Fibroblast of mammary gland (primary cell): ENCODE results near the gene VEZT.
"Not testable (repeated sequence)": the region's sequence is repeated elsewhere in the genome, so short reads cannot be mapped to it uniquely, and the experiment has no call there.

Experiments used
- DNase-seq: peaks from one replicate; pipeline ENCODE4 v3.0.0-alpha.2; 2010; ENCODE audit warnings: low read depth
- H3K4me3 ChIP-seq: 2 replicates; pipeline ENCODE4 v1.5.1; 2011; ENCODE audit warnings: low read depth, mild to moderate bottlenecking, low read length, moderate library complexity; ENCODE audit not compliant: control insufficient read depth
- TF ChIP-seq, protein P1 (sequence below): conservative IDR thresholded peaks from 2 replicates; pipeline ENCODE4 v1.5.1; 2011; ENCODE audit warnings: low read depth, low read length, inconsistent platforms; ENCODE audit not compliant: control insufficient read depth, insufficient read depth

Gene VEZT

DNA sequence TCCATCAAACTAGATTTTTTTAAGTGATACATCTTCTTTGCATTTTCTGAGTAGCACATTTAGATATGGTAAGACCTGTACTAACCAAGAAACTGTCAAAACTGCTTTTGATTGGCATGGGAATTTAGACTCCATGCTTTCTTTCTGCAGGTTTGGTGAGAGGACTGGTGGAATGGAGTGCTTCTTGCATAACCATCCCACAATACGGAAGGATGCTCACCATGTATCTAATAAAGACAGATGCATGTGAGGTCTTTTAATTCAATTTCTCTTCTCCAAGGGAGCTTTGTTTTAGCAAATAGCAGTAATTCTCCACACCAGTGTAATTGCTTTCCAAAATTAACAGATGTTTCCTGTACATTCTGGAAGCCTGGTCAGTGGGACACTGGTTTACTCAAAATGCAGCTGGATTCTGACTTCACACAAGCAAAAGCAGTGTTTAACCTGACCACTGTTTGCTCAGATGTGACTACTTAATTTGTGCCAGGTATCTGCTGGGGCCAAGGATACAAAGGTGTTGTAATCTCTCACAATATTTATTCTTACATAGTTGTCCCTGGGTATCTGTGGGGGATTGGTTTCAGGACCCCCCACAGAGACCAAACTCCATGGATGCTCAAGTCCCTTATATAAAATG is 26.4 kb upstream of the VEZT start:
- TF ChIP-seq, protein P1, sequence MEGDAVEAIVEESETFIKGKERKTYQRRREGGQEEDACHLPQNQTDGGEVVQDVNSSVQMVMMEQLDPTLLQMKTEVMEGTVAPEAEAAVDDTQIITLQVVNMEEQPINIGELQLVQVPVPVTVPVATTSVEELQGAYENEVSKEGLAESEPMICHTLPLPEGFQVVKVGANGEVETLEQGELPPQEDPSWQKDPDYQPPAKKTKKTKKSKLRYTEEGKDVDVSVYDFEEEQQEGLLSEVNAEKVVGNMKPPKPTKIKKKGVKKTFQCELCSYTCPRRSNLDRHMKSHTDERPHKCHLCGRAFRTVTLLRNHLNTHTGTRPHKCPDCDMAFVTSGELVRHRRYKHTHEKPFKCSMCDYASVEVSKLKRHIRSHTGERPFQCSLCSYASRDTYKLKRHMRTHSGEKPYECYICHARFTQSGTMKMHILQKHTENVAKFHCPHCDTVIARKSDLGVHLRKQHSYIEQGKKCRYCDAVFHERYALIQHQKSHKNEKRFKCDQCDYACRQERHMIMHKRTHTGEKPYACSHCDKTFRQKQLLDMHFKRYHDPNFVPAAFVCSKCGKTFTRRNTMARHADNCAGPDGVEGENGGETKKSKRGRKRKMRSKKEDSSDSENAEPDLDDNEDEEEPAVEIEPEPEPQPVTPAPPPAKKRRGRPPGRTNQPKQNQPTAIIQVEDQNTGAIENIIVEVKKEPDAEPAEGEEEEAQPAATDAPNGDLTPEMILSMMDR, result no peak
- no peak for DNase-seq
- no peak overlapping the region for H3K4me3 ChIP-seq

DNA sequence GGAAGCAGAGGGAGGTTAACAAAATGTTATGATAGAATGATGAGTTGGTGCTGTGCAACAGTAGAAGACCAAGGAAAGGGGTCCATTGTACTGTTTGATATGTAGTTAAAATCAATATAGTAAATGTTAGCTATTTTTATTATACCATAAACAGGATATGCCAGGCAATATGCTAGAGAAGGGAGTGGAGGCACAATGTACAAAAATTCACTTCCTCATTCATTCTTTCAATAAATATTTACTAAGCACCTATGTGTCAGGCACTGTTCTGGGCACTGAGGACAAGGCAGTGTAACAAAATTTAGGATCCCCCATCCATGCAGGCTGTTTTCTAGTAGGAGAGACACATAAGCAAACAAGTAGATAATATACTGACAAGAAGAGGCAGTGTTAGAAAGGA is 25.3 kb upstream of the VEZT start:
- H3K4me3 ChIP-seq, result no peak overlapping the region
- DNase-seq, result no peak
- TF ChIP-seq, protein P1, result no peak

DNA sequence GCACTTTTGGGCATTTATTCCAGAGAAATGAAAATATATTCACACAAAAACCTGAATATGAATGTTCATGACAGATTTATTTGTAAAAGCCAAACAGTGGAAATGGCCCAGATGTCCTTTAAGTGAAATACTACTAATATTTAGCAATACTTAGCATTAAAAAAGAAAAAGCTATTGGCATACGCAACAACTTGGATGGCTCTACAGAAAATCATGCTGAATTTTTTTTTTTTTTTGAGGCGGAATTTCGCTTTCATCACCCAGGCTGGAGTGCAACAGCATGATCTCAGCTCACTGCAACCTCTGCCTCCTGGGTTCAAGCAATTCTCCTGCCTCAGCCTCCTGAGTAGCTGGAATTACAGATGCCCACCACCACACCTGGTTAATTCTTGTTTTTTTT is 24.5 kb upstream of the VEZT start:
- DNase-seq, result no peak
- TF ChIP-seq, protein P1, result no peak
- H3K4me3 ChIP-seq, result no peak overlapping the region

DNA sequence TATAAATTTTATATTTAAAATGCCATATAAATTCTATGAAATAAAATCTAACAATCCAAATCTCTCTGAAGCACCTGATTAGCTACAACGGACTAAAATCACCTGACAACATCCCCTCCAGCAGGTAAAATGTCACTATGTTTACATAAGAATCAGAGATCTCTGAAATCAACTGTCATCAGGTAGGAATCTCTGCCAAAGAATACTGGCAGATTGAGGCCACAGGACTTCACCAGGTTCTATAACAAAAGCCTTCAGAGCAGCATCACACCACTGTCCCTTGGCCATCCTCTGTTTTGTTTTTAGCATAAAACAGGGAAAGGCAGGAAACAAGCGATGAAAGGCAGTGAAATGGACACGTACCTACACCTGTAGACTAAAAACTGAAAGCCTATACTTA is 22.5 kb upstream of the VEZT start:
- TF ChIP-seq, protein P1, result no peak
- no peak overlapping the region for H3K4me3 ChIP-seq
- no peak for DNase-seq

DNA sequence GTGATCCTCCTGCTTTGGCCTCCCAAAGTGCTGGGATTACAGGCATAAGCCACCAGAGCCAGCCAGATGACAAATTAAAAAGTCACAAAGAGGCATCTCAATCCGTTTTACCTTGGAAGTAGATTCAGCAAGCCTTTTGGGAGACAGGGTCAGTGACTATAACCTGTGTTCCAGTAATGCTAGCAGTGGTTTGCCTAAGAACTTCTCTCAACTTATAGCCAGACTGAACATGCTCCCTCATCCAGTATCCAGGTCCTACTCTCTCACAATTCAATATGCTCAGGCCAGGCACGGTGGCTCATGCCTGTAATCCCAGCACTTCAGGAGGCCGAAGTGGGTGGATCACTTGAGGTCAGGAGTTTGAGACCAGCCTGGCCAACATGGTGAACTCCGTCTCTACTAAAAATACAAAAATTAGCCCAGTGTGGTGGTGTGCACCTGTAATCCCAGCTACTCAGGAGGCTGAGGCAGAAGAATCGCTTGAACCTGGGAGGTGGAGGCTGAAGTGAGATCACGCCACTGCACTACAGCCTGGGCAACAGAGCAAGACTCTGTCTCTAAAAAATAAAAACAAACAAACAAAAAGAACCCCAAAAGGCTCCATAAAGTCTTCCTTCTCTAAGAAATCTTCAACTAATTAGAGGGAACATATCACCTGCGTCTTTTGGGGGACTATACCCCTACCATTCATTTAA is 20.6 kb upstream of the VEZT start:
- not testable (repeated sequence) for H3K4me3 ChIP-seq, DNase-seq

DNA sequence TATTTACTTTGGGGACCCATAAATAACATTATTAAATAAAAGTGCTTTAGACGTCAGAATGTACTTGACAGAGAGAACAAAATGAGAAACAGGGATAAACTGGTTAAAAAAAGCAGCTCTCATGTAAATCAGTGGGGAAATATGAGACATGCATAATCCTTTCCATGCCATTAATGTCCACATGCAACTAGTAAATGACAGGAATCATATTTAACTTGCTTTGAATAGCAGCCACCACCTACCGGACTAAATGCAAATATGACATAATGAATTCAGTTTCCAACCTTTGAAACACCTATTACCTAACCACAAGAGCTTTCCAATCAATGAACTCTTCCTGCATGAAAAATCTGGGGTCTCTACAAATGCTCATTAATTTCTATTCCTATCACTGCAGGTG is 20.0 kb upstream of the VEZT start:
- TF ChIP-seq, protein P1, result no peak
- H3K4me3 ChIP-seq, result no peak overlapping the region
- DNase-seq, result no peak

DNA sequence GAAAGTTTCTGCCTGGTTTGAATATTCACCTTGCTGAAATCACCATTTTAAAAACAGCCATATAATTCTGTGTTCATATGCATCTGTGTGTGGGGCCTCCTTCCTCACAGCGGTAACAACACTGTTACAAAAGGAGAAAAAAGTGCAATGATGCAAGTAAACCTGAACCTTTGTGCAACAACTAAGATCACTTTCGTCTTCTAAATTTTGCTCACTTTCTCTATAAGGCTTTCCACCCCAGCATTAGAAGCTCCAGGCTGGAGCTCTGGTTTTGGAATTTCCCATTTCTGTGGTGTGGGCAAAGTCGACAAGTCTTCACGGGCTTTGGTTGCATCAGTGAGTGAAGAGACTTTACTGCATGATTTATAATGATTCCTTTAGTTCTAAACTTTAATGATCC is 18.7 kb upstream of the VEZT start:
- no peak overlapping the region for H3K4me3 ChIP-seq
- no peak for DNase-seq
- TF ChIP-seq, protein P1, result no peak
